ENCODE results near the gene EXTL2.
"Not testable (repeated sequence)": the region's sequence is repeated elsewhere in the genome, so short reads cannot be mapped to it uniquely, and the experiment has no call there.

EXTL2 gene

GRCh38 chr1:100894603-100895539 is at the start of gene EXTL2:
EXTL2 (minus strand) TSS chr1:100894842; CDS start chr1:100888757, 6,085 bp downstream.
- DNase-seq (ENCODE audit: low spot score), result peak; percentile 47

- no peak for DNase-seq (ENCODE audit: low spot score)
These were observed 48.9 kb upstream of the EXTL2 start for GRCh38 chr1:100943533-100943932.

- no peak for DNase-seq (ENCODE audit: low spot score)
These were observed 47.8 kb upstream of the EXTL2 start for GRCh38 chr1:100942304-100943046.

- no peak for DNase-seq (ENCODE audit: low spot score)
These were observed 47.1 kb upstream of the EXTL2 start for GRCh38 chr1:100941580-100942216.

GRCh38 chr1:100941098-100941527 is 46.5 kb upstream of the EXTL2 start:
- DNase-seq (ENCODE audit: low spot score), result no peak

- no peak for DNase-seq (ENCODE audit: low spot score)
These were observed 41.7 kb upstream of the EXTL2 start for GRCh38 chr1:100936194-100936967.

- not testable (repeated sequence) for DNase-seq (ENCODE audit: low spot score)
These were observed 38.9 kb upstream of the EXTL2 start for GRCh38 chr1:100933555-100933954.

- DNase-seq (ENCODE audit: low spot score), result no peak
These were observed 37.1 kb upstream of the EXTL2 start for GRCh38 chr1:100931716-100932115.

GRCh38 chr1:100930494-100930893 is 35.9 kb upstream of the EXTL2 start:
- DNase-seq (ENCODE audit: low spot score), result peak; percentile 50

- DNase-seq (ENCODE audit: low spot score), result peak; percentile 27
These were observed 33.5 kb upstream of the EXTL2 start for GRCh38 chr1:100928128-100928527.

- peak; percentile 81 for DNase-seq (ENCODE audit: low spot score)
These were observed 32.6 kb upstream of the EXTL2 start for GRCh38 chr1:100927276-100927675.

- DNase-seq (ENCODE audit: low spot score), result no peak
These were observed 31.6 kb upstream of the EXTL2 start for GRCh38 chr1:100926240-100926639.

GRCh38 chr1:100924991-100925390 is 30.3 kb upstream of the EXTL2 start:
- DNase-seq (ENCODE audit: low spot score), result no peak

- DNase-seq (ENCODE audit: low spot score), result no peak
These were observed 29.6 kb upstream of the EXTL2 start for GRCh38 chr1:100924212-100924611.

GRCh38 chr1:100921110-100921706 is 26.6 kb upstream of the EXTL2 start:
- DNase-seq (ENCODE audit: low spot score), result peak; percentile 67

GRCh38 chr1:100912019-100912418 is 17.4 kb upstream of the EXTL2 start:
- no peak for DNase-seq (ENCODE audit: low spot score)

- no peak for DNase-seq (ENCODE audit: low spot score)
These were observed 14.4 kb upstream of the EXTL2 start for GRCh38 chr1:100909018-100909417.

GRCh38 chr1:100907887-100908286 is 13.2 kb upstream of the EXTL2 start:
- DNase-seq (ENCODE audit: low spot score), result no peak

GRCh38 chr1:100905181-100905580 is 10.5 kb upstream of the EXTL2 start:
- DNase-seq (ENCODE audit: low spot score), result no peak

- no peak for DNase-seq (ENCODE audit: low spot score)
These were observed 9.9 kb upstream of the EXTL2 start for GRCh38 chr1:100904528-100904927.

- no peak for DNase-seq (ENCODE audit: low spot score)
These were observed 9.1 kb upstream of the EXTL2 start for GRCh38 chr1:100903777-100904176.

Data from CD4-positive, alpha-beta T cell treated with Interleukin-15 for 4 hours (primary cell).